Activated gamma-delta T cell (primary cell): Measurements from ENCODE around the gene ZBTB11.
"Not testable (repeated sequence)": the region's sequence is repeated elsewhere in the genome, so short reads cannot be mapped to it uniquely, and the experiment has no call there.

Experiments
- DNase-seq: peaks from one replicate; lab custom pipeline; 2025; lab: John Stamatoyannopoulos, UW

The ZBTB11 gene

DNA sequence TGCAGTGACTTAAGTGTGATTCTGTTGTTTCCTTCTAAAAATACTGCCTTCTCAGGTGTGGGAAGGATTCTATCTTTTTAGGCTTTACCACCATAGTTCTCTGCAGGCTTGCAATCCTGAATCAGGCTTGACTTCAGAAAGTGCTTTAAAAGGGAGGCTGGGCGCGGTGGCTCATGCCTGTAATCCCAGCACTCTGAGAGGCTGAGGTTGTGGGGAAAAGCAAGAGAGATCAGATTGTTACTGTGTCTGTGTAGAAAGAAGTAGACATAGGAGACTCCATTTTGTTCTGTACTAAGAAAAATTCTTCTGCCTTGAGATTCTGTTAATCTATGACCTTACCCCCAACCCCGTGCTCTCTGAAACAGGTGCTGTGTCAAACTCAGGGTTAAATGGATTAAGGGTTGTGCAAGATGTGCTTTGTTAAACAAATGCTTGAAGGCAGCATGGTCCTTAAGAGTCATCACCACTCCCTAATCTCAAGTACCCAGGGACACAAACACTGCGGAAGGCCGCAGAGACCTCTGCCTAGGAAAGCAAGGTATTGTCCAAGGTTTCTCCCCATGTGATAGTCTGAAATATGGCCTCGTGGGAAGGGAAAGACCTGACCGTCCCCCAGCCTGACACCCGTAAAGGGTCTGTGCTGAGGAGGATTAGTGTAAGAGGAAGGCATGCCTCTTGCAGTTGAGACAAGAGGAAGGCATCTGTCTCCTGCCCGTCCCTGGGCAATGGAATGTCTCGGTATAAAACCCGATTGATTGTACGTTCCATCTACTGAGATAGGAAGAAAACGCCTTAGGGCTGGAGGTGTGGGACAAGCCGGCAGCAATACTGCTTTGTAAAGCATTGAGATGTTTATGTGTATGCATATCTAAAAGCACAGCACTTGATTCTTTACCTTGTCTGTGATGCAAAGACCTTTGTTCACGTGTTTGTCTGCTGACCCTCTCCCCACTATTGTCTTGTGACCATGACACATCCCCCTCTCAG, 15.0 kb upstream of the ZBTB11 start:
- DNase-seq = not testable (repeated sequence)

DNA sequence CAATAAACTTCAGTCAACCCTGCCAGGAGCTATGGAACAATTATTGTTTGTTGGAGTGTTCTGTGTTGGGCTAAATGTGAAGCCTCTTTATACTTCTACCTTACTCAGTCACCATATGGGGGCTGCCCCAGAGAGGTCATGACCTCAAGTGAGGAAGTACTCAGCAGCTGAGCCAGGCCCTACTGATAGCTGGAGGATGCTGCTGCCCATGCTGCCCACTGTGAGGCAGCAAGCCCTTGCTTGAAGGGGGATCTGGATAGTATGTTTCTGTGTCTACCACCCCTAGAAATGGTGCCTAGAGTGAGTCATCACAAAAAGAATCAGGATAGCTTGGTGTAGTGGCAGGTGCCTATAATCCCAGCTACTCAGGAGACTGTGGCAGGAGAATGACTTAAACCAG, 14.0 kb upstream of the ZBTB11 start:
- no peak for DNase-seq

DNA sequence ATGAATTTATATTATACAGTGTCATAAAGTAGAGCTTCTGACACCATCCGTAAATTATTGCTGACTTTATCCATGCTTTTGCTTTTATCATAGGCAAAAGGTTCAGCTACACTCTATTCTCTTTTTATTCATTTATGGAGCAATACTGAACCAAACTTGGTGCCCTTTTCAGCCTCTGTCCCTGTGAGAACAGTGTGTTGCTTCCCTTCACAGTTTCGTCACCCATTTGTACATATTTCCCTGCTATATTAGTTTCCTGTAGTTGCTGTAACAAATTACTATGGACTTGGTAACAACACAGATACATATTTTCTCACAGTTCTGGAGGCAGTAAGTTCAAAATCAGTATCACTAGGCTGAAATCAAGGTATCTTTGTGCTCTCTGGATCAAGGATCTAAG, 12.4 kb upstream of the ZBTB11 start:
- DNase-seq = no peak

DNA sequence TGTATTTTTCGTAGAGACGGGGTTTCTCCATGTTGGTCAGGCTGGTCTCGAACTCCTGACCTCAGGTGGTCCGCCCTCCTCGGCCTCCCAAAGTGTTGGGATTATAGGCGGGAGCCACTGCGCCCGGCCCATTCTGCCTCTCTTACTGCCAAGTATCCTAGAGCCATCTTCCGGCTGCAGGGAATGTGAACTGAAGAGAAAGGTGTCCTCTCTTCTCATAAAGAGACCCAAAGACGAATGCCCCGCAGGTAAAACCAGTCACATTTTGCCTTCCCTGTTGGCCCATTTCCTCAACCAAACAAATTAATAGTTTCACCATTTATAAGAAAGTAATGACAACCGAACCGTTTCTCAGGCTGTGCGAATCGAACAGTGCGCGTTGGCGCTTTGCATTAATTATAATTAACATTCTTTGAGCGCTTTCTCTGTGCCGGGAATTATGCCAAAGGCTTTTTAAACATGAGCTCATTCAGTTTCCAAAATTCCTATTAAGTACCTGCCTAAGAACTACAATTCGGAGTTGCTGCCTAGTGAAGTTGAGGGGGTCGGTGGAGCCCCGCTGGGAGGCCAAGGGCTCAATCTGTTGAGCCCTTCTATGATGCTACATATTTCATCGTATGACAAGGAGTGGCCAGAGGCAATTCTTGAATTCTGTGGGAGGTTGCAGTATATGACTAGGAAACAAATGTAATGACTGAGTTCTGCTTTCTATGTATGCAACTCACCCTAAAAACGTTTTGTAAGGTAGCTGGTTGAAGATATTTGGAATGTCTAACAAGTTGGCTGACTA, 10.4 kb upstream of the ZBTB11 start:
- DNase-seq = no peak

DNA sequence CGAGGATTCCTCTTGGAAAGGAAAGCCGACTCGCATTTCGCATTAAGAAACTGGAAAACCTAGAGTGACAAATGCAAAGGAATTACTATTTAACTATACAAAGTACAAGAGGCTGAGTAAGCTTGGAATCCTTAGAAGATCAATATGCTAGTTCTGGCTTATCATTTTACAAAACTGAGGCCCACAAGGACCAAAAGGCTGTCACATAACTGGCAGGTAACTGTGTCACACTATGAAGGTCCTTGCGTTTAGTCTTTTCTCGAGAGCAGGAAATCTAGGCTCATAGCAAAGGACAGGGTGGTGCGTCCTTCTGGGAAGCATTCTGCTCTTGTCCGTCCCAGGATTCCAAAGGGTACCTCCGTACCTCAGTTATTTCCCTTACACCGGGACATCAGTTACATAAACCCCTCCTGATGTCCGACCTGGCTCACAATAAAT, 9.0 kb upstream of the ZBTB11 start:
- DNase-seq = no peak

DNA sequence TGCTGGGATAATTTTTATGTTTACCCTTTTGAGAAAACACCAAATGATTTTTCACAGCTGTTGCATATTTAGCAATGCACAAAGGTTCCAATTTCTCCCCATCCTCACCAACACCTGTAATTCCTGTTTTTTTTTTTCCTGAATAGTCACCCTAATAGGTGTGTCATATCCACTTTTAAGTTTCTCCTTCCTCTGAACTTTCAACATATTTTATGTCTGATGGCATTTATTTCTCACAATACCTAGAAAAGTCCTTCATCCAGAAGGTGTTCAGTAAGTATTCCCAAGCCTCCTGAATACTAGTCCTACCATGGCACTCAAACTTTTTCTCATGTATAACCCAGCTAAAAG, 8.1 kb upstream of the ZBTB11 start:
- DNase-seq = no peak

DNA sequence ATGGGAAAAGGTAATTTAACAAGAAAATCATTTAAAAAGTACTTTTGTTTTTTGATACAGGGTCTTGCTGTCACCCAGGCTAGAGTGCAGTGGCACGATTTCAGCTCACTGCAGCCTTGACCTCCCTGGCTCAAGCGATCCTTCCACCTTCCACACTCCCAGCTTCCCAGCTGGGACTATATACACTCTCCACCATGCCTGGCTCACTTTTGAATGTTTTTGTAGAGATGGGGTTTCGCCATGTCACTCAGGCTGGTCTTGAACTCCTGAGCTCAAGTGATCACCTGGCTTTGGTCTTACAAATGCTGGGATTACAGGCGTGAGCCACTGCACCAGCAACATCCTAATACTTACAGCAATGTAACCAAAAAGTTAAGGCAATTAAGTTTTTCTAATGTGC, 3.5 kb upstream of the ZBTB11 start:
- no peak for DNase-seq

DNA sequence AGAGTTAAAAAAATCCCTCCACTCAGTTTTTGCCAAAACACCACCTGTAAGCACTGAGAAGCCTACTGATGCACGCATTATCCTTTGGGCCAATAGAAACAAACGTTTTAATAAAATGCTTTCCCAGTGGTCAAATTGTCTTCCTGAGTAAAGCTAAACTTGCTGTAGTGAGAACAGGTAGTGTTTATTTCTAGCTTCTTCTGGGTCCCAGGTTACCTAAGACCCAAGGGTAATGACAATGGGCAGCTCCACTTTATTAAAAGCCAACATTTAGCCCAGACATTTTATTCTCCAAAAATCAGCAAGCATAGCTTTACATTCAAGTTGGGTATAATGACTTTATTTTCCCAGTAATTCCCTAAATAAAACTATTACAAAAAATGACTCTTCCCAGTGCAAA, 1.9 kb upstream of the ZBTB11 start:
- not testable (repeated sequence) for DNase-seq

DNA sequence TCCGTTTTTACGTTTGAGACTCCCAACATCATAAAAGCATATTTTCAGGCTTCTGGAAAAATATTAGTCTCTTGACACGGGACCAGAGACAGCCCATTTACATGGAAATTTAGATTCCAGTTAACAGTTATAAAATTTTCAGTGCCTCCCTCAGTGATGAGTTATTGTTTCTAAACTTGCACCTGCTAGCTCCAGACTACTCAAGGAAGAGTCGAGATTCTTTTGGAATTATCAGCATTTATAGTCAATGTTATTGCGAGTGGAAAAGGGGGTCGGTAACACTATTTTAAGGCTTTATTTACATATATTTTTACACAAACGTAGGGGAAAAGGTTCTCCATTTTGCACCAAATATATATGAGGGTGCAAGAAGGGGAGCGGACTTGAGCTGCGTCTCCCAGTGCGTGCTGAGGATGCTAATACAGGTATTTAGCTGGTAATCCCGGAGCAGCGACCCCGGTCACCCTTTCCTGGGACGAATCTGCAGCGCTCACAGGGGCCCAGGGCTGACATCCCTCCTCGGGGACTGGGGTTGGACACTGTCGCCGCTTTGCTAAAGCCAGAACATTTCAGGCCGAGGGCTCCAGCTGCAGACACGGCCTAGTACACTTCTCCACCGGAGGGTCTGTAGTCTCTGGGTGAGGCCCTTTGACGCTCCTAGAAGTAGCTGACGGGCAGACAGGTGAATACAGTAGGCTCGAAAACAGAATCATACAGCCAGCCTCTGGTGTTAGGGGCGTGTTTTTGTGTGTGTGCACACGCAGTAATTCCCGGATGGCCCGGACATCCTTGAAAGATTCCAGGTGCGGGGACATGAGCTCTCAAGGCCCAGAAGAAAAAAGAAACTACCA, 729 bp upstream of the ZBTB11 start:
- DNase-seq = no peak

DNA sequence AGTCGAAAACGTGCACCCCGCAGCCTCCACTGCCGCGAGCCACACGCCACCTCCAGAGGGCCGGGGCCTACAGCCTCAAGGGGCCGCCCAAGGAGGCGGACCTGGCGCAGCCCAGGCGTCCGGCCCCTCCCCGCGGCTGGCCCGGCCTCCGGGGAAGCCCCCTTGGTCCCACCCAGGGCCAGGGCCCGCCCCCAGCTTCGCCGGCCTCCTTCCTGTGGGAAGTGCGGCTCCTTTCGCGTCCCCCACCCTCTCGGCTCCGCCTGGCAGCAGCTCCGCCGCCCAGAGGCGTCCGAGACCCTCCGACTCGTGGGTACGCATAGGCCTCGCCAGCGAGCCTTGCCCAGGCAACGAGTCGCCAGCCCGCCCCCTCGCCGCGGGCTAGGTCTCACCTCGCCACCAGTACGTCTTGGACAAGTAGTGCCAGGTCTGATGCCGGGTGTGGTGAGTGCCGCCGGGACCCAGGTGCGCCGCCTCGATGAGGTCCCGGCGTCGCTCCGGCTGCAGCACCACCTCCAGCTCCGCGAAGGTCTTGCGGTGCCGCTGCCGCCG, 642 bp downstream of the ZBTB11 start:
- DNase-seq = no peak

DNA sequence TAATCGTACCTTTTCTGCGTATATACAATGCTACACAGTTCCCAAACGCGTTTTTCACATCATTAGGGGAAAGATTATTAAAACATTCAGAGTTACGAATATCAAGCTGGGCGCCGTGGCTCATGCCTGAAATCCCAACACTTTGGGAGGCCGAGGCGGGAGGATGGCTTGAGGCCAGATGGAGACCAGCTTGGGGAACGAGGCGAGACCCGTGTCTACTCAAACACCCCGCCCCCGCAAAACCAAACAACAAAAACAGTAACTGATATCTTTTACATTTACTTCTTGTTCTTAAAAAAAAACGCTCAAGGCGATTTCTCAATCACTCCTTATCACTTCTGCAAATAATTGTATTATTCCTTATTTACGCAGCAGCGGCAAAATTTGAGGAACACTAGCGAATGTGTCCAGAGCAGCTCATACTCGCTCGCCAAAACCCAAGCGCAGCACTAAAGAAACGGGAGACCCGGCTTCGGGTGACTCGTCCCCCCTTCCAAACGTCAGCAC, 1.2 kb downstream of the ZBTB11 start:
- DNase-seq = no peak

DNA sequence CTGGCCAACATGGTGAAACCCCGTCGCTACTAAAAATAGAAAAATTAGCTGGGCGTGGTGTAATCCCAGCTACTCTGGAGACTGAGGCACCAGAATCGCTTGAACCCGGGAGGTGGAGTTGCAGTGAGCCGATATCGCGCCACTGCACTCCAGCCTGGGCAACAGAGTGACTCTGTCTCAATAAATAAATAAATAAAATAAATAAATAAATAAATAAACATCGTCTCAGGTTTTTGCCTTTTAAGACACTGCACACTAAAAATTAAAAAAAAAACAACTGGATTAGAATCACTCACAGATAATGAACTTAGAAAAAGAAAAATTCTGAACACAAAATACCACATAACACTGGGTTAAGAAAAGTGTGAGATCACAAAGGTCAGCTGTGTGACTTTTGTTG, 2.4 kb downstream of the ZBTB11 start:
- DNase-seq = no peak

DNA sequence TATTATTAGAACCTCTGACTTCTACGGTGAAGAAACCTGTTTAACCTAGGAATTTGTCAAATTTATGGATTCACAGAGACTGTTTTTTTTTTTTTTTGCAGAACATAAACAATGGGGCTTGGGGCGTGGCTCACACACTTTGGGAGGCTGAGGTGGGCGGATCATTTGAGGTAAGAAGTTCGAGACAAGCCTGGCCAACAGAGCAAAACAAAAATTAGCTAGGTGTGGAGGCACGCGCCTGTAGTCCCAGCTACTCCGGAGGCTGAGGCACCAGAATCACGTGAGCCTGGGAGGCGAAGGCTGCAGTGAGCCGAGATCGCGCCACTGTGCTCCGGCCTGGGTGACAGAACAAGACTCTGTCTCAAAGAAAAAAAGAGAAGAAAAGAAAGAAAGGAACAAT, 3.0 kb downstream of the ZBTB11 start:
- no peak for DNase-seq

DNA sequence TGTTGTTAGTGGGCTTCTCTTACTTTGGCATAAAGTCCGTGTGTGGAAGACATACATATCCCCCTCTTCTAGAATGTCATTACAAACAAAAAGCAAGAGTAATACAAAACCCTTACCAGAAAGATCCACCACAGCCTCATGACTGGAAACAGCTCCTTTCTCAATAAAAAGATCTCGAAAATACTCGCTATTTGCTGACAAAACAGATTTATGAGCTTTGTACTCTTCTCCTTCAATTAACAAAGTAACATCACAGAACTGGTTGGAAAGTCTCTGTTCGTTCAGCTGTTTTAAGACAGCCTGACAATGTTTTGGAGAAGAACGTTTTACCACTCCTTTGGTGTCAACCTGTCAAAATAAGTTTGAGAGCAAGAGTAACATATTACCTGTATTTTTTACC, 5.9 kb downstream of the ZBTB11 start:
- DNase-seq = no peak

DNA sequence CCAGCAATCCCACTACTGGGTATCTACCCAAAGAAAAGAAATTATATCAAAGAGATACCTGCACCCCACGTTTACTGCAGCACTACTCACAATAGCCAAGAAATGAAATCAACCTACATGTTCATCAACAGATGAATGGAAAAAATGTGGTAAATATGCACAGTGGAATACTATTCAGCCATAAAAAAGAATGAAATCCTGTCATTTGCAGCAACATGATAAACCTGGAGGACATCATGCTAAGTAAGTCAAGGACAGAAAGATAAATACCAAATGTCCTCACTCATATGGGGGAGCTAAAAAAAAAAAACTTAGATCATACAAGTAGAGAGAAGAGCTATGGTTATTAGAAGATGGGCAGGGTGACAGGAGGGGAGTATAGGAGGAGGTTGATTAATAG, 9.1 kb downstream of the ZBTB11 start:
- no peak for DNase-seq

DNA sequence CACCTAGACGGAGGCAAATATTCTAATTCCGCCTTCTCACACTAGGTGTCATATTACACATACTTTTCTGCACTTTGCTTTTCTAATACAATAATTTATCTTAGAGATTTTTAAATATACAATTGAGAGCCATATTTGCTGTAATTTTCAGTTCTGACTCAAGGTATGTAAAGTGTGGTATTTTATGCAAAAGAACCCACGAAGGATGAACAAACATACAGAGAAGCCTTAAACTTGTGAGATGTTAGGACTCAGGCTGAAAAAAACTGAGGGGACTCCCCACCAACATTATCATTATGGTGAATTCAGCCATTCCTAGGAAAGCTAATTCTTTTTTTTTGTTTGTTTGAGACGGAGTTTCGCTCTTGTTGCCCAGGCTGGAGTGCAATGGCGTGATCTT, 9.6 kb downstream of the ZBTB11 start:
- no peak for DNase-seq

DNA sequence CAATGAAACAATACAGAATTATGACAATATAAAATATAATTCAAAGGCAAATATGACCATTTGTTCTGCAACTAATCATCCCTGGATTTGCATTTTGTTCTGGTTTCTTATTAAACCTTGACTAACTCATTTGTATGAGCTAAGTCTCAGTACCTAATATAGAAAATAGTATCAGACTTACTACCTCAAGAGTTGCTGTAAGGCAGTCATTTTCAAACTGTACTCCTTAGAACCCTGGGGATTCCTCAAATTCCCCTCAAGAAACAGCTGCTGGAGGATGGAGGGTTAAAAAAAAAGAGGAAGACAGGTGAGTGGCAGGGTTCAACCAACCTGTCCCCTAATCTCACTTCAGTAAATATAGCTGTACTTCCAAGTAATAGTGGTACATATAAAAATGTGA, 11.1 kb downstream of the ZBTB11 start:
- DNase-seq = no peak

DNA sequence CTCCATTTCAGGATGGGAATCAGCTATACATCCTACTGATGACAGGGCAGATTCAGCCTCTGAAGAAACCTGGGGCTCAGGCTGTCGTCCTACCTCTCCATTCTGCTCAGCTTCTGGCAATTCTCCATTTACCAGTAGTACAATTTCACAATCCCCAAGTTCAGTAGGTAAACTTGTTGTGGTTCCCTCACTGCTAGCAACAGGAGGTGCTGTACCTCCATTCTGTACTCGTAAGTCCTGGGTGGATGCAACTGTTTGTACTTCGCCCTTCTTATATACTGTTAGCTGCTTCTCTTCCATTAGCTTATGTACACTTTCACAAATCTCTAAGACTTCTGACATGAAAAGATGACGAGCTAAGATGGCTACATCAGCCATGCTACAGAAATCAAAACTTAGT, 11.6 kb downstream of the ZBTB11 start:
- DNase-seq = no peak

DNA sequence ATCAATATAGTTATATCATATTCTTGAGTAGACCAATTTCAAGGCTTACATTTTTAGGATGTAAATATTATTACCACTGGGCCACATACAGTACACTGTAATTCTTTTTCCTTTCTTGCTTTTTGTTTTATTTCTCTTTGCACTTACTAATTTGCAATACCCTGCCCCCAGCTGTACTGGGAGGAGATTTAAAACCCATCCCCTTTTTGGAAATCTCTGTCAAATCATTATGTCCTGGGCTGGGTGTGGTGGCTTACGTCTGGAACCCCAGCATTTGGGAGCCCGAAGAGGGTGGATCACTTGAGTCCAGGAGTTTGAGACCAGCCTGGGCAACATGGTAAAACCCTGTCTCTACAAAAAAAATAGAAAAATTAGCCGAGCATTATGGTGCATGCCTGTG, 16.2 kb downstream of the ZBTB11 start:
- no peak for DNase-seq

DNA sequence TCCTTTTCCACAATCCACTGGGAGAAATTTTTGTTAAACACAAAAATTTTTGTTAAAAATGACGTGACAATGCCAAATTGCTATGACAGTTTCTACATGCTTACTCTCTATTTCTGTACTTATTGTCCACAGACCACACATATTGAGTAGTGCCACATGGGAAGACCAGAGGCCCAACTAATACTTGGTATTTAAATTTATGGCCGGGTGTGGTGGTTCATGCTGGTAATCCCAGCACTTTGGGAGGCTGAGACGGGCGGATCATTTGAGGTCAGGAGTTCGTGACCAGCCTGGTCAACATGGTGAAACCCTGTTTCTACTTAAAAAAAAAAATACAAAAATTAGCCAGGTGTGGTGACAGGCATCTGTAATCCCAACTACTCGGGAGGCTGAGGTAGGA, 20.3 kb downstream of the ZBTB11 start:
- DNase-seq = no peak

DNA sequence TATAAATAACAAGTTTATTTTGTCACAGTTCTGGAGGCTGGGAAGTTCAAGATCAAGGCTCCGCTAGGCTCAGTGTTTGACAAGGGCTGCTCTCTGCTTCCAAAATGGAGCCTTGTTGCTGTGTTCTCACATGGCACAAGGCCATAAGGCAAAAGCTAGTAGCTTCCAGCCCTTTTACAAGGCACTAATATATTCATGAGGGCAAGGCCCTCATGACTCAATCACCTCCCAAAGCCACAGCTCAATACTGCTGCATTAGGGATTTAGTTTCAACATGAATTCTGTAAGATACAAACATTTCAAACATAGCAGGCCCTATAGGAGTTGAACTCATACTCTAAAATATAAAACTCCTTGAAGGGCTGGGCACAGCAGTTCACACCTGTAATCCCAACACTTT, 30.2 kb downstream of the ZBTB11 start:
- no peak for DNase-seq
